ENCODE results near the gene NTNG2. TPM values are rescaled to one million over a fixed set of nuclear protein-coding genes. Genes with fewer than 3 reads are reported as not detected.

Gene NTNG2
- total and polyA plus RNA-seq, 2 of the 13 experiments (the other 11 are each of a cell fraction or from before 2014, with no cell fraction given), result 0.02 to 0.36 TPM

DNA sequence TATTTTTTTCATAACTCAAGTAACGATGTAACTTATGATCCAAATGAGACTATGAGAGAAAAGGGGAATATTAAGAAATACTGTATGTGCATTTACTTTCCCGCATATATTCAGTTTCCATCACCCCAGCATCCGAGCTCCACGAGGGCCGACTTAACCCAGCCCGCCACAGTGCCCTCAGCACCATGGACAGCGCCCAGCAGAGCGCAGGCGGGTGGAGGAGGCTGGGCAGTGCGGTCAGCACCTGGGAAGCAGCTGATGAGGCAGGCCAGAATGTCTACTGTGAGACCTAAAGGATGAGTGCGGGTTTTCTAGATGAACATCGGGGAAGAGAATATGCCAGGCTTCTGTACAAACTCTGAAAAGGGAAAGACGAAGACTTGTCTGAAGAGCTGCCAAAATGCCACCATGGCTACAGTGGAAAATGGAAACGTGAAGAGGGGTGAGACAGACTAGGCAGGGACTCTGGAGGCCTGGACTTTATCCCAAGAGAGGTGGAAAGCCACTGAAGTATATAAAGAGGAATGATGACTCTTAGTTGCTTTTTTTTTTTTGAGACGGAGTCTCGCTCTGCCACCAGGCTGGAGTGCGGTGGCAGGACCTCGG lies 47.7 kb upstream of the NTNG2 start (continued):
- TF ChIP-seq, protein P1, sequence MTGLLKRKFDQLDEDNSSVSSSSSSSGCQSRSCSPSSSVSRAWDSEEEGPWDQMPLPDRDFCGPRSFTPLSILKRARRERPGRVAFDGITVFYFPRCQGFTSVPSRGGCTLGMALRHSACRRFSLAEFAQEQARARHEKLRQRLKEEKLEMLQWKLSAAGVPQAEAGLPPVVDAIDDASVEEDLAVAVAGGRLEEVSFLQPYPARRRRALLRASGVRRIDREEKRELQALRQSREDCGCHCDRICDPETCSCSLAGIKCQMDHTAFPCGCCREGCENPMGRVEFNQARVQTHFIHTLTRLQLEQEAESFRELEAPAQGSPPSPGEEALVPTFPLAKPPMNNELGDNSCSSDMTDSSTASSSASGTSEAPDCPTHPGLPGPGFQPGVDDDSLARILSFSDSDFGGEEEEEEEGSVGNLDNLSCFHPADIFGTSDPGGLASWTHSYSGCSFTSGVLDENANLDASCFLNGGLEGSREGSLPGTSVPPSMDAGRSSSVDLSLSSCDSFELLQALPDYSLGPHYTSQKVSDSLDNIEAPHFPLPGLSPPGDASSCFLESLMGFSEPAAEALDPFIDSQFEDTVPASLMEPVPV (CRISPR knock-in tag; IDR thresholded peaks at IDR 0.05), result peak; percentile 63; the same call in 1 of the 2 replicates
- TF ChIP-seq NFKB2 (CRISPR knock-in tag; IDR thresholded peaks at IDR 0.05; ENCODE audit: borderline replicate concordance) (peak; percentile 100), ELF1 (CRISPR knock-in tag; IDR thresholded peaks at IDR 0.05) (0 out of 2 replicates have a peak, but pooled peaks have one; percentile 38), CCDC6 (CRISPR knock-in tag; IDR thresholded peaks at IDR 0.05) (peak; percentile 84), ZNF556 (CRISPR knock-in tag; IDR thresholded peaks at IDR 0.05; ENCODE audit: borderline replicate concordance) (peak; percentile 64; the same call in 1 of the 2 replicates), TOPORS (CRISPR knock-in tag; IDR thresholded peaks at IDR 0.05) (peak; percentile 91), KAT8 (CRISPR knock-in tag; IDR thresholded peaks at IDR 0.05) (peak; percentile 86), ATF1 (CRISPR knock-in tag; IDR thresholded peaks at IDR 0.05) (no peak), ZNF83 (CRISPR knock-in tag; IDR thresholded peaks at IDR 0.05; ENCODE audit: borderline replicate concordance) (peak; percentile 93; the same call in 1 of the 2 replicates)
- TF ChIP-seq, protein P2, sequence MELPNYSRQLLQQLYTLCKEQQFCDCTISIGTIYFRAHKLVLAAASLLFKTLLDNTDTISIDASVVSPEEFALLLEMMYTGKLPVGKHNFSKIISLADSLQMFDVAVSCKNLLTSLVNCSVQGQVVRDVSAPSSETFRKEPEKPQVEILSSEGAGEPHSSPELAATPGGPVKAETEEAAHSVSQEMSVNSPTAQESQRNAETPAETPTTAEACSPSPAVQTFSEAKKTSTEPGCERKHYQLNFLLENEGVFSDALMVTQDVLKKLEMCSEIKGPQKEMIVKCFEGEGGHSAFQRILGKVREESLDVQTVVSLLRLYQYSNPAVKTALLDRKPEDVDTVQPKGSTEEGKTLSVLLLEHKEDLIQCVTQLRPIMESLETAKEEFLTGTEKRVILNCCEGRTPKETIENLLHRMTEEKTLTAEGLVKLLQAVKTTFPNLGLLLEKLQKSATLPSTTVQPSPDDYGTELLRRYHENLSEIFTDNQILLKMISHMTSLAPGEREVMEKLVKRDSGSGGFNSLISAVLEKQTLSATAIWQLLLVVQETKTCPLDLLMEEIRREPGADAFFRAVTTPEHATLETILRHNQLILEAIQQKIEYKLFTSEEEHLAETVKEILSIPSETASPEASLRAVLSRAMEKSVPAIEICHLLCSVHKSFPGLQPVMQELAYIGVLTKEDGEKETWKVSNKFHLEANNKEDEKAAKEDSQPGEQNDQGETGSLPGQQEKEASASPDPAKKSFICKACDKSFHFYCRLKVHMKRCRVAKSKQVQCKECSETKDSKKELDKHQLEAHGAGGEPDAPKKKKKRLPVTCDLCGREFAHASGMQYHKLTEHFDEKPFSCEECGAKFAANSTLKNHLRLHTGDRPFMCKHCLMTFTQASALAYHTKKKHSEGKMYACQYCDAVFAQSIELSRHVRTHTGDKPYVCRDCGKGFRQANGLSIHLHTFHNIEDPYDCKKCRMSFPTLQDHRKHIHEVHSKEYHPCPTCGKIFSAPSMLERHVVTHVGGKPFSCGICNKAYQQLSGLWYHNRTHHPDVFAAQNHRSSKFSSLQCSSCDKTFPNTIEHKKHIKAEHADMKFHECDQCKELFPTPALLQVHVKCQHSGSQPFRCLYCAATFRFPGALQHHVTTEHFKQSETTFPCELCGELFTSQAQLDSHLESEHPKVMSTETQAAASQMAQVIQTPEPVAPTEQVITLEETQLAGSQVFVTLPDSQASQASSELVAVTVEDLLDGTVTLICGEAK (IDR thresholded peaks at IDR 0.05), result no peak
- TF ChIP-seq, protein P2 (CRISPR knock-in tag; IDR thresholded peaks at IDR 0.05), result peak; percentile 89
- TF ChIP-seq, protein P3, sequence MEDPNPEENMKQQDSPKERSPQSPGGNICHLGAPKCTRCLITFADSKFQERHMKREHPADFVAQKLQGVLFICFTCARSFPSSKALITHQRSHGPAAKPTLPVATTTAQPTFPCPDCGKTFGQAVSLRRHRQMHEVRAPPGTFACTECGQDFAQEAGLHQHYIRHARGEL (CRISPR knock-in tag; IDR thresholded peaks at IDR 0.05), result no peak
- TF ChIP-seq, protein P4, sequence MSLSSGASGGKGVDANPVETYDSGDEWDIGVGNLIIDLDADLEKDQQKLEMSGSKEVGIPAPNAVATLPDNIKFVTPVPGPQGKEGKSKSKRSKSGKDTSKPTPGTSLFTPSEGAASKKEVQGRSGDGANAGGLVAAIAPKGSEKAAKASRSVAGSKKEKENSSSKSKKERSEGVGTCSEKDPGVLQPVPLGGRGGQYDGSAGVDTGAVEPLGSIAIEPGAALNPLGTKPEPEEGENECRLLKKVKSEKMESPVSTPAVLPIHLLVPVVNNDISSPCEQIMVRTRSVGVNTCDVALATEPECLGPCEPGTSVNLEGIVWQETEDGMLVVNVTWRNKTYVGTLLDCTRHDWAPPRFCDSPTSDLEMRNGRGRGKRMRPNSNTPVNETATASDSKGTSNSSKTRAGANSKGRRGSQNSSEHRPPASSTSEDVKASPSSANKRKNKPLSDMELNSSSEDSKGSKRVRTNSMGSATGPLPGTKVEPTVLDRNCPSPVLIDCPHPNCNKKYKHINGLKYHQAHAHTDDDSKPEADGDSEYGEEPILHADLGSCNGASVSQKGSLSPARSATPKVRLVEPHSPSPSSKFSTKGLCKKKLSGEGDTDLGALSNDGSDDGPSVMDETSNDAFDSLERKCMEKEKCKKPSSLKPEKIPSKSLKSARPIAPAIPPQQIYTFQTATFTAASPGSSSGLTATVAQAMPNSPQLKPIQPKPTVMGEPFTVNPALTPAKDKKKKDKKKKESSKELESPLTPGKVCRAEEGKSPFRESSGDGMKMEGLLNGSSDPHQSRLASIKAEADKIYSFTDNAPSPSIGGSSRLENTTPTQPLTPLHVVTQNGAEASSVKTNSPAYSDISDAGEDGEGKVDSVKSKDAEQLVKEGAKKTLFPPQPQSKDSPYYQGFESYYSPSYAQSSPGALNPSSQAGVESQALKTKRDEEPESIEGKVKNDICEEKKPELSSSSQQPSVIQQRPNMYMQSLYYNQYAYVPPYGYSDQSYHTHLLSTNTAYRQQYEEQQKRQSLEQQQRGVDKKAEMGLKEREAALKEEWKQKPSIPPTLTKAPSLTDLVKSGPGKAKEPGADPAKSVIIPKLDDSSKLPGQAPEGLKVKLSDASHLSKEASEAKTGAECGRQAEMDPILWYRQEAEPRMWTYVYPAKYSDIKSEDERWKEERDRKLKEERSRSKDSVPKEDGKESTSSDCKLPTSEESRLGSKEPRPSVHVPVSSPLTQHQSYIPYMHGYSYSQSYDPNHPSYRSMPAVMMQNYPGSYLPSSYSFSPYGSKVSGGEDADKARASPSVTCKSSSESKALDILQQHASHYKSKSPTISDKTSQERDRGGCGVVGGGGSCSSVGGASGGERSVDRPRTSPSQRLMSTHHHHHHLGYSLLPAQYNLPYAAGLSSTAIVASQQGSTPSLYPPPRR (CRISPR knock-in tag; IDR thresholded peaks at IDR 0.05; ENCODE audit: borderline replicate concordance), result peak; percentile 31; the same call in 1 of the 2 replicates

Measured in HepG2 (cell line).